ENCODE data around the gene RHO. TPM values are rescaled to one million over a fixed set of nuclear protein-coding genes. Genes with fewer than 3 reads are reported as not detected.
"Not testable (repeated sequence)": the region's sequence is repeated elsewhere in the genome, so short reads cannot be mapped to it uniquely, and the experiment has no call there.

RHO gene
- total RNA-seq, 1 donor from 2014 or later, result not detected

DNA sequence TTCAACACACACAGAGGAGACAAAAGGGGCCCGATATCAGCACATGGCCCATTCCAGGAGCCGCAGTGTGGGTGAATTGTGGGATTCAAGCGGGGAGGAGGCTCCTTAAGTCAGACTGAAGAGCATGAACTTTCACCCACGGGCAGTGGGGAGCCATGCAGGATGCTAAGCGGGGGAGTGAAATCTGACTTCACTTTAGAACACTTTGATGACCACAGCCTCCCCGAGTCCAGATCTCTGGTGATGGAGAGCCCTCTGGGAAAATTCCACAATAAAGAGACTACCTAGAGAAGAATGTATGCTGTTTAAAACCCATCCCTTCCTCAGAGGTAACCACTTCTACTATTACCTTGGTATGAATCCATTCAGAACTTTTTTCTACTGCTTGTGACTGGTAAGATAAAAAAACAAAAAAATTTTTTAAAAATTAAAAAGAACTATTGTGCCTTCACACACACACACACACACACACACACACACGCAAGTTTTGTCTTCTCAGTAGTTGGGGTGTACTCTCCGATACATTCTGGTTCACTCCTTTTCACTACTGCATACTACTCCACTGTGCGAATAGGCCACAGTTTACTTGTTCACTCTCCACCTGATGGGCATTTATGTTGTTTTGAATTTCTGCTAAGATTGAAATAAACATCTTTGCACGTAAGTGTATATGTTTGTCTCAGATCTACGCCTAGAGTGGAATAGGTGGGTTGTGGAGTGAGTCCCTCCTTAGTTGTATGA is 12.5 kb downstream of the RHO start:
- H3K27ac ChIP-seq, result no peak overlapping the region
- no peaks in the 10 kb centered on the region for H3K4me1 ChIP-seq
- no peaks in the 10 kb centered on the region for H3K36me3 ChIP-seq
- H3K4me3 ChIP-seq, result no peak overlapping the region
- no peaks in the 10 kb centered on the region for H3K9me3 ChIP-seq
- no peak for DNase-seq (ENCODE audit: low spot score in 2 of 2)
- H3K27me3 ChIP-seq, result no peaks in the 10 kb centered on the region
- TF ChIP-seq, protein P1, sequence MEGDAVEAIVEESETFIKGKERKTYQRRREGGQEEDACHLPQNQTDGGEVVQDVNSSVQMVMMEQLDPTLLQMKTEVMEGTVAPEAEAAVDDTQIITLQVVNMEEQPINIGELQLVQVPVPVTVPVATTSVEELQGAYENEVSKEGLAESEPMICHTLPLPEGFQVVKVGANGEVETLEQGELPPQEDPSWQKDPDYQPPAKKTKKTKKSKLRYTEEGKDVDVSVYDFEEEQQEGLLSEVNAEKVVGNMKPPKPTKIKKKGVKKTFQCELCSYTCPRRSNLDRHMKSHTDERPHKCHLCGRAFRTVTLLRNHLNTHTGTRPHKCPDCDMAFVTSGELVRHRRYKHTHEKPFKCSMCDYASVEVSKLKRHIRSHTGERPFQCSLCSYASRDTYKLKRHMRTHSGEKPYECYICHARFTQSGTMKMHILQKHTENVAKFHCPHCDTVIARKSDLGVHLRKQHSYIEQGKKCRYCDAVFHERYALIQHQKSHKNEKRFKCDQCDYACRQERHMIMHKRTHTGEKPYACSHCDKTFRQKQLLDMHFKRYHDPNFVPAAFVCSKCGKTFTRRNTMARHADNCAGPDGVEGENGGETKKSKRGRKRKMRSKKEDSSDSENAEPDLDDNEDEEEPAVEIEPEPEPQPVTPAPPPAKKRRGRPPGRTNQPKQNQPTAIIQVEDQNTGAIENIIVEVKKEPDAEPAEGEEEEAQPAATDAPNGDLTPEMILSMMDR (IDR thresholded peaks at IDR 0.05), result no peak
- intact Hi-C loops (cut with DNase I), result no loop called here

DNA sequence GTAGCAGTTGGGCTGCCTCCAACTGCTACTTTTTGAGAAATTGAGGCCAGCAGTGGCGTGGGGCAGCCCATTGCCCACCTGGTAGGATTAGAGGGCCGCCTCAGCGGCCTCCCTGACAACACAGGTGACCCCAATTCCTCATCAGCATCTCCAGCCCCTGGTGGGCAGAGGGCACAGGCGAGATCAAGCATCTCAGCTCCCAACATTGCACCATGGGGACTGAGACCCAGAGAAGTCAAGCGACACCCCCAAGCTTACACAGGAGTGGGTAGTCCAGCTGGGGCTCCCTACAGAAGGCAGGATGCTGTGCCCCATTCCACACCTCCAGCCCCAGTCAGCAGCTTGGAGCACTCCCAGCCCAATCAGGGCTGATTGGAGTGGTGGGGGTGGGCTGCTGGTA is 14.3 kb downstream of the RHO start:
- no peaks in the 10 kb centered on the region for H3K27me3 ChIP-seq
- no peaks in the 10 kb centered on the region for H3K36me3 ChIP-seq
- TF ChIP-seq, protein P1 (IDR thresholded peaks at IDR 0.05), result no peak
- H3K27ac ChIP-seq, result no peak overlapping the region
- no peak for DNase-seq (ENCODE audit: low spot score in 2 of 2)
- no peaks in the 10 kb centered on the region for H3K9me3 ChIP-seq
- no peak overlapping the region for H3K4me3 ChIP-seq
- H3K4me1 ChIP-seq, result no peaks in the 10 kb centered on the region
- intact Hi-C loops (cut with DNase I), result no loop called here

DNA sequence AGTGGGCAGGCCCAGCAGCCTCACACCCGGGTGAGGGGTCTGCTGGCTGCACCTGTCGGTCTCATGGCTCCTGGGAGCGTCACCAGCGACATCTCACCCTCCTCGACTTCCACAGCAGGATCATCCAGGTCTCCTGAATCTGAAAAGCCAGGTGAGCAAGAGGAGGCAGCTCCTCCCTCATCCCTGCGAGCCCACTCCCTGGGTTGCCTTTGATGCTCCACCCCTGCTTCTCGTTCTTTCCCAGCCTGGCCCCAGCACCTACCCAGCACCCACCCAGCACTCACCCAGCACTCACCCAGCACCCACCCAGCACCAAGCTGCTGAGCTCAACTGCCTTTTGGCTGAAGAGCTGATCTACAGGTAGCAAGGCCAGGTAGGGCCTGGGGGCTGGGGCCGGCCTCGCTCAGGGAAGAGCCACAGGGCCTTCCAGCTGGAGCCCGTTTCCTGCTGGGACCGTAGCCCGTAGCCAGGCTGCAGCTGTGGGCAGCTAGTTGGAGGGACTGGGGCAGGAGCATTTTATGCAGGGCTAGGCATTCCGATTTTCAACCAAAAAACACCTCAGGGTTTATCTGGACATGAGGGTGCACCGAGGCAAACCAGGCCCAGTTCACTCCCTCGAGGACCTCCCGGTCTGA is 14.8 kb downstream of the RHO start, which contains the start of gene H1-8:
TSS of gene H1-8 (plus strand) at position 20 of the 635 bp plus-strand sequence. CDS start at position 64, 44 bp downstream.
- Histone ChIP-seq H3K27me3 (no peaks in the 10 kb centered on the region), H3K4me3 (no peak within 1 kb of the TSS), H3K9me3 (no peaks in the 10 kb centered on the region), H3K4me1 (no peaks in the 10 kb centered on the region), H3K36me3 (no peaks in the 10 kb centered on the region), H3K27ac (no peak within 1 kb of the TSS)
- no peak for DNase-seq (ENCODE audit: low spot score in 2 of 2)
- intact Hi-C loops (cut with DNase I), result no loop called here
- TF ChIP-seq, protein P1 (IDR thresholded peaks at IDR 0.05), result no peak

DNA sequence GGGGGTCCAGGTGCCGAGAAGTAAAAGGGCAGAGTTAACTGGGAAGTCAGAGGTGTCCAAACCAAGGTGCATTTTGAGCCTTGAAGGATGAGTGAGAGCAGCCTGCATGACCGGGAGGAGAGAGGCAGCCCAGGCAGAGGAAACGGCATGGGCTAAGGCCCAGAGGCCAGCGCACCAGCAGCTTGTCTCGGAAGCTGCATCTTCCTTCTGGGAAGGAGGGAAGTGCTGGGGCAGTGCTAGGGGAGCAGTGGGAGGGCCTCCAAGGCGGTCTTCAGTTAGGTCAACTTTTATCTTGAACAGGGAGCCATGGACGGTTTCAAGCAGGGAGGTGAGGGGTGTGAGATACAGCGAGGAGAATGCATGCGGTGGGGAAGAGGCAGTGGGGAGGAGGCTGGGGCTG is 15.6 kb downstream of the RHO start:
- Histone ChIP-seq H3K27ac (no peak overlapping the region), H3K36me3 (no peaks in the 10 kb centered on the region), H3K4me1 (no peaks in the 10 kb centered on the region), H3K4me3 (no peak overlapping the region), H3K27me3 (no peaks in the 10 kb centered on the region), H3K9me3 (no peaks in the 10 kb centered on the region)
- TF ChIP-seq, protein P1 (IDR thresholded peaks at IDR 0.05), result no peak
- no peak for DNase-seq (ENCODE audit: low spot score in 2 of 2)
- intact Hi-C loops (cut with DNase I), result no loop called here

DNA sequence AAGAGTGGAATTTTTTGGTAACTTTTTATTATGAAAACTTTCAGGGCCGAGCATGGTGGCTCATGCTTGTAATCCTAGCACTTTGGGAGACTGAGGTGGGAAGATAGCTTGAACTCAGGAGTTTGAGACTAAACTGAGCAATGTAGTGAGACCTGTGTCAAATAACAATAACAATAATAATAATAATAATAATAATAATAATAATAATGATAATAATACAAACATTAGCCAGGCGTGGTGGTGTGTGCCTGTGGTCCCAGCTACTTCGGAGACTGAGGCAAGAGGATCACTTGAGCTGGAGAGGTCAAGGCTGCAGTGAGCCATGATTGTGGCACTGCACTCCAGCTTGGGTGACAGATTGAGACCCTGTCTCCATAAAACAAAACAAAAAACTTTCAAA is 17.5 kb downstream of the RHO start:
- H3K4me1 ChIP-seq; H3K27me3 ChIP-seq; intact Hi-C loops (cut with DNase I); H3K9me3 ChIP-seq; H3K36me3 ChIP-seq; H3K27ac ChIP-seq; H3K4me3 ChIP-seq; DNase-seq (ENCODE audit: low spot score in 2 of 2): not testable (repeated sequence)

DNA sequence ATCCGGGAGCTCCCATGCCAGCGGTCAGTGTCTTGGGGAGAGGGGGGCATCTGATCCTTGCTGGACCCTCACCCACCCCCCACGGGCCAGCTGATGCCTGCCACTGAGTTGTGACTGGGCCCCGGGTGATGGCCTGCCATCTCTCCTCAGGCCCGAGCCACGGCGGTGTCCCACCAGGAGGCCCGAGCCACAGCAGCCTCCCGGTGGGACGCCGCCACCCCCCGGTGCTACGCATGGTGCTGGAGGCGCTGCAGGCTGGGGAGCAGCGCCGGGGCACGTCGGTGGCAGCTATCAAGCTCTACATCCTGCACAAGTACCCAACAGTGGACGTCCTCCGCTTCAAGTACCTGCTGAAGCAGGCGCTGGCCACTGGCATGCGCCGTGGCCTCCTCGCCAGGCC is 18.8 kb downstream of the RHO start:
- H3K27ac ChIP-seq, result no peak overlapping the region
- TF ChIP-seq, protein P1 (IDR thresholded peaks at IDR 0.05), result no peak
- intact Hi-C loops (cut with DNase I), result no loop called here
- no peaks in the 10 kb centered on the region for H3K27me3 ChIP-seq
- no peak for DNase-seq (ENCODE audit: low spot score in 2 of 2)
- H3K36me3 ChIP-seq, result no peaks in the 10 kb centered on the region
- H3K9me3 ChIP-seq, result no peaks in the 10 kb centered on the region
- no peaks in the 10 kb centered on the region for H3K4me1 ChIP-seq
- H3K4me3 ChIP-seq, result no peak overlapping the region

Measured in ascending aorta (tissue), 2 donors.